ENCODE measurements around the gene NEGR1. TPM values are rescaled to one million over a fixed set of nuclear protein-coding genes. Genes with fewer than 3 reads are reported as not detected.

The NEGR1 gene
- total RNA-seq, 1 donor from 2014 or later = 4.0 TPM

- Histone ChIP-seq H3K36me3 (ENCODE audit: control insufficient read depth, insufficient read depth, low read length) (no peaks in the 10 kb centered on the region), H3K4me3 (ENCODE audit: low read depth, low read length) (no peak overlapping the region), H3K27me3 (ENCODE audit: control insufficient read depth, insufficient read depth, low read length) (no peaks in the 10 kb centered on the region)
- DNase-seq (ENCODE audit: low read depth) = no peak
- TF ChIP-seq, protein P1, sequence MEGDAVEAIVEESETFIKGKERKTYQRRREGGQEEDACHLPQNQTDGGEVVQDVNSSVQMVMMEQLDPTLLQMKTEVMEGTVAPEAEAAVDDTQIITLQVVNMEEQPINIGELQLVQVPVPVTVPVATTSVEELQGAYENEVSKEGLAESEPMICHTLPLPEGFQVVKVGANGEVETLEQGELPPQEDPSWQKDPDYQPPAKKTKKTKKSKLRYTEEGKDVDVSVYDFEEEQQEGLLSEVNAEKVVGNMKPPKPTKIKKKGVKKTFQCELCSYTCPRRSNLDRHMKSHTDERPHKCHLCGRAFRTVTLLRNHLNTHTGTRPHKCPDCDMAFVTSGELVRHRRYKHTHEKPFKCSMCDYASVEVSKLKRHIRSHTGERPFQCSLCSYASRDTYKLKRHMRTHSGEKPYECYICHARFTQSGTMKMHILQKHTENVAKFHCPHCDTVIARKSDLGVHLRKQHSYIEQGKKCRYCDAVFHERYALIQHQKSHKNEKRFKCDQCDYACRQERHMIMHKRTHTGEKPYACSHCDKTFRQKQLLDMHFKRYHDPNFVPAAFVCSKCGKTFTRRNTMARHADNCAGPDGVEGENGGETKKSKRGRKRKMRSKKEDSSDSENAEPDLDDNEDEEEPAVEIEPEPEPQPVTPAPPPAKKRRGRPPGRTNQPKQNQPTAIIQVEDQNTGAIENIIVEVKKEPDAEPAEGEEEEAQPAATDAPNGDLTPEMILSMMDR (IDR thresholded peaks at IDR 0.05; ENCODE audit: insufficient read depth, low read length, poor library complexity, severe bottlenecking) = no peak
Observed at GRCh38 chr1:72097851-72098570, 184.3 kb downstream of the NEGR1 start.

GRCh38 chr1:72094209-72094608 lies 188.1 kb downstream of the NEGR1 start:
- Histone ChIP-seq H3K36me3 (ENCODE audit: control insufficient read depth, insufficient read depth, low read length) (no peaks in the 10 kb centered on the region), H3K4me3 (ENCODE audit: low read depth, low read length) (no peak overlapping the region), H3K27me3 (ENCODE audit: control insufficient read depth, insufficient read depth, low read length) (no peaks in the 10 kb centered on the region)
- TF ChIP-seq, protein P1 (IDR thresholded peaks at IDR 0.05; ENCODE audit: insufficient read depth, low read length, poor library complexity, severe bottlenecking) = no peak
- no peak for DNase-seq (ENCODE audit: low read depth)

- no peak for DNase-seq (ENCODE audit: low read depth)
- Histone ChIP-seq H3K4me3 (ENCODE audit: low read depth, low read length) (no peak overlapping the region), H3K36me3 (ENCODE audit: control insufficient read depth, insufficient read depth, low read length) (no peaks in the 10 kb centered on the region), H3K27me3 (ENCODE audit: control insufficient read depth, insufficient read depth, low read length) (no peaks in the 10 kb centered on the region)
- TF ChIP-seq, protein P1 (IDR thresholded peaks at IDR 0.05; ENCODE audit: insufficient read depth, low read length, poor library complexity, severe bottlenecking) = no peak
Observed at GRCh38 chr1:72086394-72086793, 195.9 kb downstream of the NEGR1 start.

GRCh38 chr1:72075425-72075824 lies 206.9 kb downstream of the NEGR1 start:
- TF ChIP-seq, protein P1 (IDR thresholded peaks at IDR 0.05; ENCODE audit: insufficient read depth, low read length, poor library complexity, severe bottlenecking) = no peak

GRCh38 chr1:72066431-72066830 lies 215.9 kb downstream of the NEGR1 start:
- Histone ChIP-seq H3K4me3 (ENCODE audit: low read depth, low read length) (no peak overlapping the region), H3K27me3 (ENCODE audit: control insufficient read depth, insufficient read depth, low read length) (no peaks in the 10 kb centered on the region), H3K36me3 (ENCODE audit: control insufficient read depth, insufficient read depth, low read length) (no peaks in the 10 kb centered on the region)
- TF ChIP-seq, protein P1 (IDR thresholded peaks at IDR 0.05; ENCODE audit: insufficient read depth, low read length, poor library complexity, severe bottlenecking) = no peak
- no peak for DNase-seq (ENCODE audit: low read depth)

More at GRCh38 chr1:72075425-72075824, 206.9 kb downstream of the NEGR1 start:
- Histone ChIP-seq H3K36me3 (ENCODE audit: control insufficient read depth, insufficient read depth, low read length) (no peaks in the 10 kb centered on the region), H3K4me3 (ENCODE audit: low read depth, low read length) (no peak overlapping the region), H3K27me3 (ENCODE audit: control insufficient read depth, insufficient read depth, low read length) (no peaks in the 10 kb centered on the region)
- DNase-seq (ENCODE audit: low read depth) = no peak
